CD4-positive, alpha-beta T cell (primary cell): ENCODE results near the gene SURF2. TPM values are rescaled to one million over a fixed set of nuclear protein-coding genes. Genes with fewer than 3 reads are reported as not detected.

Source experiments
- ATAC-seq: fragments of 200-7000 bp; cut with Tn5 transposase; one replicate; pipeline ENCODE4 v1.10.0; 2022; ENCODE audit warnings: mild to moderate bottlenecking; ENCODE audit not compliant: poor library complexity
- CTCF ChIA-PET: fragments of 350-600 bp; sonication (Branson Sonifier 250); formaldehyde crosslinking; loops from one replicate; lab custom pipeline; 2021; ENCODE audit warnings: antibody characterized with exemption, inconsistent platforms; lab: Charles Lee
- POLR2A ChIA-PET: fragments of 350-600 bp; sonication (Branson Sonifier 250); formaldehyde crosslinking; loops from one replicate; lab custom pipeline; 2021; ENCODE audit warnings: antibody characterized with exemption, inconsistent platforms; lab: Charles Lee
- DNase-seq, 14 experiments: peaks; one replicate each; pipeline ENCODE4 v3.0.0-alpha.2; 2013 to 2020; ENCODE audit warnings: mixed read lengths in 2 of 14
- H3K27ac ChIP-seq, 2 donors: one replicate each; pipeline versions ENCODE4 v1.5.1 to v1.7.0; 2013; ENCODE audit warnings: low read length in 2 of 2, low read depth in 1 of 2, mild to moderate bottlenecking in 1 of 2
- H3K27me3 ChIP-seq, 2 experiments: 1 replicate in 1 of 2; 2 replicates in 1 of 2; pipeline versions ENCODE4 v1.6.1 to v1.7.0; 2013; ENCODE audit warnings: low read length in 2 of 2, control low read depth in 1 of 2, mild to moderate bottlenecking in 1 of 2, moderate library complexity in 1 of 2; ENCODE audit not compliant: insufficient read depth in 2 of 2, control insufficient read depth in 1 of 2
- H3K36me3 ChIP-seq: one replicate; pipeline ENCODE4 v1.6.1; 2013; ENCODE audit warnings: low read length, control low read depth; ENCODE audit not compliant: insufficient read depth
- H3K4me1 ChIP-seq: one replicate; pipeline ENCODE4 v1.6.1; 2013; ENCODE audit warnings: low read length, control low read depth; ENCODE audit not compliant: insufficient read depth
- H3K4me3 ChIP-seq: one replicate; pipeline ENCODE4 v1.5.1; 2013; ENCODE audit warnings: mild to moderate bottlenecking, low read length, moderate library complexity
- H3K9me3 ChIP-seq, 2 experiments: 1 replicate in 1 of 2; 2 replicates in 1 of 2; pipeline versions ENCODE4 v1.6.1 to v1.7.0; 2013; ENCODE audit warnings: low read length in 2 of 2, mild to moderate bottlenecking in 2 of 2, control low read depth in 1 of 2, moderate library complexity in 1 of 2; ENCODE audit not compliant: control insufficient read depth in 1 of 2, insufficient read depth in 1 of 2
- H3K27ac Mint-ChIP-seq: one replicate; pipeline ENCODE4 v1.8.0; 2020; ENCODE audit warnings: mixed read lengths
- H3K27me3 Mint-ChIP-seq: one replicate; pipeline ENCODE4 v1.8.0; 2021; ENCODE audit warnings: mixed read lengths
- H3K36me3 Mint-ChIP-seq: one replicate; pipeline ENCODE4 v1.8.0; 2021; ENCODE audit warnings: low read depth, mixed read lengths
- H3K4me1 Mint-ChIP-seq: one replicate; pipeline ENCODE4 v1.8.0; 2021; ENCODE audit warnings: low read depth, mixed read lengths
- H3K4me3 Mint-ChIP-seq: one replicate; pipeline ENCODE4 v1.8.0; 2020; ENCODE audit warnings: mild to moderate bottlenecking, mixed read lengths
- H3K9me3 Mint-ChIP-seq: one replicate; pipeline ENCODE4 v1.8.0; 2020; ENCODE audit warnings: mixed read lengths
- intact Hi-C, 2 experiments: fragments of 100-400 bp; cut with DNase I in 1 of 2; cut with micrococcal nuclease in 1 of 2; formaldehyde crosslinking; loops; one replicate each; pipeline versions ENCODE4 v1.15.1 to v1.9.0; 2023 to 2025; cut with DNase I, micrococcal nuclease
- total RNA-seq, 174 experiments: library from RNA in 2 of 174; stranded (reverse) in 2 of 174; gene quantifications; one replicate each; pipeline ENCODE4 v1.2.3 and lab custom pipeline; 2021 to 2026
- TF ChIP-seq, protein P1 (sequence below): fragments of 200-600 bp; IDR thresholded peaks from one replicate; pipeline ENCODE4 v1.8.0; 2022; ENCODE audit warnings: antibody characterized with exemption, mild to moderate bottlenecking

The SURF2 gene
- total RNA-seq, 2 experiments from 2014 or later: 12.7 TPM

DNA sequence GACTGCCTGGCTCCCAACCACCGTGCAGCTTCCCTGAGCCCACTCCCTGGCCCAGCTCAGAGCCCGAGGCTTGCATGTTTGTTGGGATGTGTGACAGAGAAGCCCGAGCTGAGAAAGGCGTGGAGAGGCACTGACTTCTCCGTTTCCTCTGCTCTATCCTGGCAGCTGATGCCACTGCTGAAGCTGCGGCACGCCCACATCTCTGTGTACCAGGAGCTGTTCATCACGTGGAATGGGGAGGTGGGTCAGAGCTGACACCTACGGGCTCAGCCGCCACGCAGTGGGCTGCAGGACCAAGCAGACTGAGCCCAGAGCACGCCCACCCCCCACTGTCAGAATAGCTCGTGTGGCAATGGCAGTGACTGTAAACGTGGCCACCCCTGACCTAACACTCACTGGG, 29.1 kb downstream of the SURF2 start:
- ATAC-seq: no peak
- Histone ChIP-seq H3K4me3 (no peak overlapping the region), H3K4me1 (no peaks in the 10 kb centered on the region), H3K27ac (no peak overlapping the region), H3K36me3 (no peaks in the 10 kb centered on the region), H3K9me3 (peaks cover 0 to 4% of the 10 kb centered on the region in 2 experiments), H3K27me3 (peaks cover 0 to 4% of the 10 kb centered on the region in 2 experiments)
- Mint-ChIP-seq H3K4me3 (no peak overlapping the region), H3K27me3 (no peaks in the 10 kb centered on the region), H3K4me1 (no peaks in the 10 kb centered on the region), H3K36me3 (no peaks in the 10 kb centered on the region), H3K9me3 (no peaks in the 10 kb centered on the region), H3K27ac (no peak overlapping the region)
- intact Hi-C loops: no loop called here
- DNase-seq: no peak
- TF ChIP-seq, protein P1, sequence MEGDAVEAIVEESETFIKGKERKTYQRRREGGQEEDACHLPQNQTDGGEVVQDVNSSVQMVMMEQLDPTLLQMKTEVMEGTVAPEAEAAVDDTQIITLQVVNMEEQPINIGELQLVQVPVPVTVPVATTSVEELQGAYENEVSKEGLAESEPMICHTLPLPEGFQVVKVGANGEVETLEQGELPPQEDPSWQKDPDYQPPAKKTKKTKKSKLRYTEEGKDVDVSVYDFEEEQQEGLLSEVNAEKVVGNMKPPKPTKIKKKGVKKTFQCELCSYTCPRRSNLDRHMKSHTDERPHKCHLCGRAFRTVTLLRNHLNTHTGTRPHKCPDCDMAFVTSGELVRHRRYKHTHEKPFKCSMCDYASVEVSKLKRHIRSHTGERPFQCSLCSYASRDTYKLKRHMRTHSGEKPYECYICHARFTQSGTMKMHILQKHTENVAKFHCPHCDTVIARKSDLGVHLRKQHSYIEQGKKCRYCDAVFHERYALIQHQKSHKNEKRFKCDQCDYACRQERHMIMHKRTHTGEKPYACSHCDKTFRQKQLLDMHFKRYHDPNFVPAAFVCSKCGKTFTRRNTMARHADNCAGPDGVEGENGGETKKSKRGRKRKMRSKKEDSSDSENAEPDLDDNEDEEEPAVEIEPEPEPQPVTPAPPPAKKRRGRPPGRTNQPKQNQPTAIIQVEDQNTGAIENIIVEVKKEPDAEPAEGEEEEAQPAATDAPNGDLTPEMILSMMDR: no peak
- POLR2A ChIA-PET: interaction anchor here (0.8 kb wide), 1 partner anchor 15 kb away, joined by 3 read pairs; no protein-coding TSS in a partner anchor
- CTCF ChIA-PET: no interaction called here

DNA sequence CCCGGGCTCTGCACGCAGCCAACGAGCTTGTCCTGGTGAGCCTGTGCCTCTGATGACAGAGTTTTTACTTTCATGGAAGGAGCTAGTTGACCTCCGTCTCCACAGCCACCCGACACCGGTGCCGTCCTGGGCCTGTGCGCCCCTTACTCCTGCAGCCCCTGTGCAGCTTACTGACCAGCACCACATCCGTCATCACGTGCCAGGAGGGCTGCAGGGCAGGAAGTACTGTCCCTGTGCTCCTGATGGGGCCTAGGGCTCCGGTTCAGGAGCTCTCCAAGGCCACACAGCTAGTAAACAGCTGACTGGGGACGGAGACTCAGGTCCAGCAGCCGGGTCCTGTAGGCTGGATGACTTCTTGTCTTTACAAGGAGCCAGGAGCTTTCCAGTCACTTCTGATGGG, 30.0 kb downstream of the SURF2 start:
- CTCF ChIA-PET: no interaction called here

DNA sequence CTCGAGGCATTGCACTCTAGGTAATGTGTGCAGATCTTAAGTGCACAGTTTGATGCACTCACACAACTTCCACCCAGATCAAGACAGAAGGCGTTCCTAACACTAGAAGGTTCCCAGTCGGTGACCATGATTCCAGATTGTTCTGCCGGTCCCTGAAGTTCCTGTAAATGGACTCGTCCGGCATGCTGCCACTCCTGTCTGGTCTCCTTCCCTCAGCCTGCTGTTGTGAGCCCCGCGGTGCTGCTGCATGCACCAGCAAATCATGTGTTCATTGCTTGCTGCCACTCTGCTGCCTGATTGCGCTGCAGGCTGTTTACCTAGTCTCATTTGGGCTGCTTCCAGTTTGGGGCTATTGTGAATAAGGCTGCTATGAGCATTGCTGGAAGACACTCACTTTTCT, 31.3 kb downstream of the SURF2 start:
- intact Hi-C loops: no loop called here
- H3K4me1 Mint-ChIP-seq: no peaks in the 10 kb centered on the region
- peaks cover 0 to 9% of the 10 kb centered on the region in 2 experiments for H3K9me3 ChIP-seq
- H3K4me3 Mint-ChIP-seq: no peak overlapping the region
- no peak for DNase-seq
- no peaks in the 10 kb centered on the region for H3K36me3 Mint-ChIP-seq
- ChIA-PET POLR2A (no interaction called here), CTCF (no interaction called here)
- no peak overlapping the region for H3K27ac Mint-ChIP-seq
- no peak for ATAC-seq
- no peak overlapping the region for H3K27ac ChIP-seq
- H3K36me3 ChIP-seq: no peaks in the 10 kb centered on the region
- no peak overlapping the region for H3K4me3 ChIP-seq
- H3K27me3 Mint-ChIP-seq: no peaks in the 10 kb centered on the region
- no peaks in the 10 kb centered on the region for H3K9me3 Mint-ChIP-seq
- peaks cover 0 to 7% of the 10 kb centered on the region in 2 experiments for H3K27me3 ChIP-seq
- H3K4me1 ChIP-seq: no peaks in the 10 kb centered on the region
- TF ChIP-seq, protein P1: no peak

More for the DNA sequence above, 30.0 kb downstream of the SURF2 start:
- H3K9me3 Mint-ChIP-seq: no peaks in the 10 kb centered on the region
- Histone ChIP-seq H3K27ac (no peak overlapping the region), H3K4me1 (no peaks in the 10 kb centered on the region), H3K27me3 (peaks cover 0 to 7% of the 10 kb centered on the region in 2 experiments), H3K9me3 (peaks cover 0 to 9% of the 10 kb centered on the region in 2 experiments), H3K4me3 (no peak overlapping the region), H3K36me3 (no peaks in the 10 kb centered on the region)
- POLR2A ChIA-PET: interaction anchor here (1.0 kb wide), 1 partner anchor 30 kb away, joined by 3 read pairs; the partner anchor contains the start of genes SURF1 and SURF2
- no peak for ATAC-seq
- no peaks in the 10 kb centered on the region for H3K36me3 Mint-ChIP-seq
- no peak for DNase-seq
- no peak overlapping the region for H3K27ac Mint-ChIP-seq
- H3K4me1 Mint-ChIP-seq: no peaks in the 10 kb centered on the region
- no peaks in the 10 kb centered on the region for H3K27me3 Mint-ChIP-seq
- intact Hi-C loops: no loop called here
- no peak overlapping the region for H3K4me3 Mint-ChIP-seq
- TF ChIP-seq, protein P1: no peak
